GM12872 (cell line): ENCODE results near the gene ZNF653.

Experiments used
- TF ChIP-seq, protein P1 (sequence below): IDR thresholded peaks from 3 replicates; pipeline ENCODE4 v1.5.1; 2011; ENCODE audit warnings: low read depth, mild to moderate bottlenecking, low read length, moderate library complexity; ENCODE audit not compliant: insufficient read depth

ZNF653 gene

DNA sequence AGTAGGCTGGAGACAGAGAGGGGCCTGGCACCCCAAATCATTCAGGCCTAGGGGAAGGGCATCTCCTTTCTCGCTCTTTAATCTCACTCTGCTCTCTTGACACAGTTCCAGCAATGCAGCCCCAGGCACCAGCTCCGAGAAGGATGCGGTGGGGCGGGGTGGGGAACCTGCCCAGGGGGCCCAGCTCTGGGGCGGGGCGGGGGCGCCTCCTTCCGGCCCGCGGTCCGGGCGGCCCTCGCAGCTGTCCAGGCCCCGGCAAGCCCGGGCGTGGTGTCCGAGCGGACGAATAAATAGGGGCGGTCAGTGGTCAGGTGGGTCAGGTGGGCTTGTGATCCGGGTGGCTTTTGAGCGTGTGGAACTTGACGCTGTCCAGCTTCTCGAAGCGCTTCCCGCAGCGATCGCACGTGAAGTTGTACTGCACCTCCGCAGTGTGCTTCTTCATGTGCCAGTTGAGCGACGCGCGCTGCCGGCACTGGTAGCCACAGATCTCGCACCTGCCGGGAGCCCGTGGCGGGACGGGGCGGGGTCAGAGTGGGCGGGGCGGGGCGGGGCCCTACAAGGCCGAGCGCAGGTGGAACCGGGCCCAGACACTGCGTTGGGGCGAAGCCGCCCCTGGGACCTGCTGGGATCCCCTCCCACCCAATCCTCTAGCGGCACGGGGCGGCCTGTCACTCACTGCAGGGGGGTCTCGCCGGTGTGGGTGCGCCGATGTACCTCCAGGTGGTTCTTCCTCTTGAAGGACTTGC is 22.1 kb downstream of the ZNF653 start:
- TF ChIP-seq, protein P1, sequence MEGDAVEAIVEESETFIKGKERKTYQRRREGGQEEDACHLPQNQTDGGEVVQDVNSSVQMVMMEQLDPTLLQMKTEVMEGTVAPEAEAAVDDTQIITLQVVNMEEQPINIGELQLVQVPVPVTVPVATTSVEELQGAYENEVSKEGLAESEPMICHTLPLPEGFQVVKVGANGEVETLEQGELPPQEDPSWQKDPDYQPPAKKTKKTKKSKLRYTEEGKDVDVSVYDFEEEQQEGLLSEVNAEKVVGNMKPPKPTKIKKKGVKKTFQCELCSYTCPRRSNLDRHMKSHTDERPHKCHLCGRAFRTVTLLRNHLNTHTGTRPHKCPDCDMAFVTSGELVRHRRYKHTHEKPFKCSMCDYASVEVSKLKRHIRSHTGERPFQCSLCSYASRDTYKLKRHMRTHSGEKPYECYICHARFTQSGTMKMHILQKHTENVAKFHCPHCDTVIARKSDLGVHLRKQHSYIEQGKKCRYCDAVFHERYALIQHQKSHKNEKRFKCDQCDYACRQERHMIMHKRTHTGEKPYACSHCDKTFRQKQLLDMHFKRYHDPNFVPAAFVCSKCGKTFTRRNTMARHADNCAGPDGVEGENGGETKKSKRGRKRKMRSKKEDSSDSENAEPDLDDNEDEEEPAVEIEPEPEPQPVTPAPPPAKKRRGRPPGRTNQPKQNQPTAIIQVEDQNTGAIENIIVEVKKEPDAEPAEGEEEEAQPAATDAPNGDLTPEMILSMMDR: no peak

DNA sequence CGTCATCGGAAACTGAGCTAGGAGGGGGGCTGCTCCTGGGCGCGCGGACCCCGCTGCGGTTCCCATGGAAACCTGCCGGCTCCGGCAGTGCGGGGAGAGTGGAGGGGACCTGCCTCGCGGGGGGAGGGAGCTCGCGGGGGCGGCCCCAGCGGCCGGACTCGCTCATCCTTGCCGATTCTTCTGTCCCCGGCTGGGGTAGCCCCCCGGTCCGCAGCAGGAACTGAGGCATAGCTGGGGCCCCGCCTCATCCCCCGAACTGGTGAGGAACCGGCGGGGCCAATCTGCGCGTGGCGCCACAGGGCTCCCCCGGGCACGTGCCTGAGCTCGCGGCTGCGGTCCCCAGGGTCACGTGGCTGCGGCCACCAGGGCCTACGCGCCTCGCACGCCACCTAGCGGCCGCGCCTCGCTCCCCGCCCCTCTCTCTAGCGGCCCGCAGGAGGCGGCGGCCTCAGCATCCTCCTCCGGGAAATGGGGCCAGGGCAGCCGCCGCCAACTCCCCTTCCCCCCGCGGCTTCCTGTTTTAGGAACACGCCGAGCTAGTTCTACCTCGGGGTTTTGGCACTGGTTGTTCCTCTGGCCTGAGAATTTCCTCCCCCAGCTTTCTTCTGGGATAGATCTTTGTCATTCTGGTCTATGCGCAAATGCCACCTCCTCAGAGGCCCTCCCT is 23.1 kb downstream of the ZNF653 start:
- TF ChIP-seq, protein P1: peak; percentile 92

DNA sequence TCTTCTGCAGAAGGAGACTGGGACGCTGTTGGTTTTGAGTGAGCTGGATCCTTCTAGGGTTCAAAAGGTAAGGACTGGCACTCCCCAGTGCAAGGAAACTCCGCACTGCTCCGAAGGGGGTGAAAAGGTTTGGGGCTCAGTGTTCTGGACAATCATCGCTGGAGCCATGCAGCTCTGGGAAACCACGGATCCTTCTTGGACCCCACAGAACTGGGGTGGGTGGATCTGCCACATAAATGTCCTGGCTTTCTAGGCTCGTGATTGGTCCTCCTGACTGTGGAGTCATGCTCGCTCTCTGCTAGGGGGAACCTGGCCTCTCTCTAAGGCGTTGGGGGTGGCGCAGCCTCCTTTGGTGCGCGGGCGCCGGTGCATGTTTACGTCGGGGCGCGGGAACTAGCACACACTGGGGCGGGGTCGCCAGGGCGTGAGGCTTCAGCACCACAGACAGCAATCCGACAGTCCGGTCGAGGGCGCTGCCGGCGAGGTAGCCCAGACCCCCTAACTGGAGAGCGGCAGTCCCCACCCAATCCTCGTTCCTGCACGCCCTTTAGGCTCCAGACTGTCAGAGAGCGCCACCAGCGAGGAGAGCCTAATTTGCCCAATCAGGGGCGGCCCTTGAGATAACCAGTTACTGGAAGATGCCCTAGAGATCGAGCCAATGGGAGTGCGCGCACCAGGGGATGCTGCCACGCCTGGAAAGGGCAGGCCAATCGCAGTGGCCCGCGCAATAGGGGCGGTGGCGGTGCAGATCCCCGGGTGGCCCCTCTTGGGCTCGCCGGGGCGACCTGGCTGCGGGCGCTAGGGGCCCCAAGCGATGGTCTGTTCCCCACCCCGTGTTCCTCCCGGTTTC is 23.9 kb downstream of the ZNF653 start:
- TF ChIP-seq, protein P1: no peak

DNA sequence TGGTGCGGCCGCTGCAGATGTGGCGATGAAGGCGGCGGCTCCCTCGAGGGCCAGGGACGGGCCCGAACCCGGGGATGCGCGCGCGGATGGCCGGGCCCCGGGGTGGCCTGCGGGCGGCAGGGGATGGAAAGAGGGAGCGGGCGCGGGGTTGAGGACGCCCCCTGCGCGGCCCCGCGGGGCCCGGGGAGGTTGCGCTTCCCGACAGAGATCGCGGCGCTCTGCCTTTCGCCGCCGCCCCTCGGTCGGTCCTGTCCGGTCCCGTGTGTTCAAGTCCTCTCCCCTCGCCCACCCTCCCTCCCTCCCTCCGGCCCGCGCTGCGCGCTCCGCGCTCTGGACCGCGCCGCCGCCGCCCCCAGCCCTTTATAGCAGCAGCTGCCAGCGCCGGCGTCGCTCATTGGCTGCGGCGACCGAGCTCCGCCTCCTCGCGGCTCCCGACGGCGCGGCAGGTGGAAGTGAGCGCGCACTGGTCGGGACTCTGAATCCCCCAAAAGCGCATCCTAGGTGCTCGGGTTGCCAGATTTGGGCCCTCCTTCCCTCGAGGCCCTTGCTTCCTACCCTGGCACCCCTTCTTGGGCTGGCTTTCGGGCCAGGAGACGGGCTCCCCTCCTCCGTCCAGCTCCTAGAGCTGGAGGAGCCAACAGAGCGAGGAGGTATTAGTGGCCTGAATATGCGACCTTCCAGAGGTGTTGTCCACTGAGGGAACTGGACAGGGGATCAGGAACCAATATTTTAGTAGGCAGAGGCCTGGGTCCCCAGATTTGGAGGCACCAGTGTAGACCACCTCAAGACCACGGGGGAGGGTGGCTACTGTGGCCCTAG is 24.7 kb downstream of the ZNF653 start, which contains the start of gene ELAVL3:
TSS of gene ELAVL3 (minus strand) at position 332 of the 819 bp plus-strand sequence. CDS start 438 bp downstream, outside the sequence.
- TF ChIP-seq, protein P1: no peak

DNA sequence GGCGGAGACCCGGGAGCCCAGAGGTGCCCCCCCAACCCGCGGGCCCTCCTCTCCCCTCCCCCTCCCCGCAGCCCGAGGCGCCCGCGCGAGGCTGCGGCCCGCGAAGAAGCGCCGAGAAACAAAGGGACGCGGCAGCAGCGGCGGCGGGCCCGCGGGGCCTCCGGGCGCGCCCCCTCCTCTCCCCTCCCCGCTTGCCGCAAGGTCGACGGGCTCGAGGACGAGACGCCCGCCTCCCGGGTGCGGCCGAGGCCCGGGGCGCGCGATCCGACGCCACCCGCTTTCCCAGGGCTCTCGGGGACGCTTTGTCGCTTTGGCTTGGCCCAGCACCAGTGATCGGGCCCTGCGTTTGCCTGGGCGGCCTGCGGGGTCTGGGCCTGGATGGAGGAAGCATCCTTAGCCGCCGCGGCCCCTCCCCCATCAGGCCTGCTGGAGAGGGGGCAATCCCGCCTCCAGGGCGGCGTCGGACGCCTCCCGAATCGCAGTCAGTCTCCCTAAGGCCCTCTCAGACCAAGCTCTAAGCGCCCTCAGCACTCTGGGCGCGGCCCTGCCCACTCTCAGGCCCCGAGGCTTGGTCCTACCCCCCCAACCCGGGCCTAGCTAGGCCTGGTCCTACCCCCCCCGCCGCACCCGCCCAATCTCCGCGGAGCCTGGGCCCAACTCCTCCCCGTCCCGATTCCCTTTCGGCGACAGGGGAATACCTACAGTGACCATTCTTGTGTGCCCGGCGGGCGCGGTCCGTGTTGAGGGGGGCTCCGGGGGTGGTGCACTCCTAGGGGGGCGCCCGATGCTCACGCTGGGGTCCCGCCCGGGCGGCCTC is 25.5 kb downstream of the ZNF653 start:
- TF ChIP-seq, protein P1: no peak

DNA sequence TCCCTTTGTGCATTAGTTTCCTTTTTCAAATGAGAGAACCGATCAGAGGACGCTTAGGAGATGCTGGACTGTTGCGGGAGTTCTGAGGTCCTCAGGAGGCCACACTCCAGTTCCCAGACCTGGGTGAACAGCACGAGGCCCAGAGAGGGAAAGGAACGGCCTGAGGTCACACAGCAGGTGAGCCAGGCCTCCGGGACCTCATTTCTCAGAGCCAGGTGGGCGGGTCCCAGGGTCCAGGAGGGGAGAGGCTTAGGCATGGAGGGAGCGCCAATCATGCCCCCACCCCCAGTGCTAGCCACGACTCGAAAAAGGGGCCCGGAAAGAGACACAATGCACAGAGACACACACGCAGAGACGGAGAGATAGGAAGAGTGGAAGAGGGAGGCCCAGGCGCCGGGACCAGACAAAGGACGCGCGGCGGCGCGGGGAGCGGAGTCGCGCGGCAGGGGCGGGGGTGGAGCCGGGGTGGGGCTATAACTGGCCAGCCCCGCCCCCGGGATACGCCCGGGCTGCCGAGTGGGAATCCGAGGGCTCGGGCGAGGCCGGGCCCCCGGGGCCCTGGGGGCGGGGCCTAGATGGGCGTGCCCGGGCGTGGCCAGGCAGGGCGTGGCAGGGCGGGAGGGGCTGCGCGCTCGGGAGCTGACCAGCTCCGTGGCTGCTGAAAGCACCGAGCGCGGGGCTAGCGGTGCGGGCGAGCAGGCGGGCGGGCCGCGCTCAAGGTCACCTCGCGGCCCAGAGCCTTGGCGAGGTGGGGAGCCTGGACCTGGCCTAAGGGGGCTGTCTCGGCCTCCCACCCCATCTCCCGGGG is 26.3 kb downstream of the ZNF653 start:
- TF ChIP-seq, protein P1: no peak
